AG04450 (cell line): ENCODE results near the gene TNFRSF1A. TPM values are rescaled to one million over a fixed set of nuclear protein-coding genes. Genes with fewer than 3 reads are reported as not detected.

ENCODE experiments used
- CTCF ChIA-PET: fragments of 300-600, 350-600 bp; formaldehyde crosslinking; extraction: SDS; loops from one replicate; lab custom pipeline; 2022; ENCODE audit warnings: antibody characterized with exemption, inconsistent platforms; lab: Charles Lee
- POLR2A ChIA-PET: fragments of 350-600 bp; formaldehyde crosslinking; extraction: SDS; loops from one replicate; lab custom pipeline; 2021; ENCODE audit warnings: antibody characterized with exemption, inconsistent platforms; lab: Yijun Ruan, JAX
- DNase-seq: peaks from one replicate; pipeline ENCODE4 v3.0.0-alpha.2; 2011; ENCODE audit warnings: low read depth, low spot score
- H3K27ac ChIP-seq: one replicate; pipeline ENCODE4 v1.5.1; 2012; ENCODE audit warnings: low read depth, low read length, control low read depth
- H3K27me3 ChIP-seq: one replicate; pipeline ENCODE4 v1.6.0; 2012; ENCODE audit warnings: low read length; ENCODE audit not compliant: control insufficient read depth, insufficient read depth
- H3K4me3 ChIP-seq: 2 replicates; pipeline ENCODE4 v1.5.1; 2011; ENCODE audit warnings: mild to moderate bottlenecking, low read depth, low read length, control low read depth
- H3K9me3 ChIP-seq: 2 replicates; pipeline ENCODE4 v1.5.1; 2012; ENCODE audit warnings: low read length; ENCODE audit not compliant: control insufficient read depth, insufficient read depth
- CTCF ChIP-seq: IDR thresholded peaks from 2 replicates; pipeline ENCODE4 v1.5.1; 2011; ENCODE audit warnings: low read depth, low read length, control low read depth, inconsistent platforms
- polyA plus RNA-seq: library from polyadenylated mRNA; depleted of rRNA; stranded (reverse); fragments of >200 nt; gene quantifications from 2 replicates; pipeline ENCODE4 v1.2.3, GENCODE V29; 2011

TNFRSF1A gene
- polyA plus RNA-seq, 1 experiment, result 231 TPM

- H3K27ac ChIP-seq, result no peak overlapping the region
- POLR2A ChIA-PET, result interaction anchor here (1.0 kb wide), 1 partner anchor 25 kb away, joined by 3 read pairs; the partner anchor contains the start of gene TNFRSF1A
- TF ChIP-seq CTCF, result no peak
- no peaks in the 10 kb centered on the region; the same call in 1 of the 2 replicates for H3K9me3 ChIP-seq
- CTCF ChIA-PET, result no interaction called here
- DNase-seq, result no peak
- H3K27me3 ChIP-seq, result no peaks in the 10 kb centered on the region
- no peak overlapping the region for H3K4me3 ChIP-seq
These were observed 24.8 kb downstream of the TNFRSF1A start for GRCh38 chr12:6316921-6317692.

- H3K27ac ChIP-seq, result no peak overlapping the region
- DNase-seq, result no peak
- H3K9me3 ChIP-seq, result no peaks in the 10 kb centered on the region; the same call in 1 of the 2 replicates
- POLR2A ChIA-PET, result no interaction called here
- CTCF ChIA-PET, result interaction anchor here (1.1 kb wide), 1 partner anchor 327 kb away, joined by 5 read pairs; no protein-coding TSS in a partner anchor
- no peak for TF ChIP-seq CTCF
- H3K27me3 ChIP-seq, result no peaks in the 10 kb centered on the region
- no peak overlapping the region for H3K4me3 ChIP-seq
These were observed 25.9 kb downstream of the TNFRSF1A start for GRCh38 chr12:6315704-6316597.

GRCh38 chr12:6315184-6315583, 26.7 kb downstream of the TNFRSF1A start:
- CTCF ChIA-PET, result interaction anchor here (0.6 to 1.1 kb wide), 2 partner anchors 224 to 327 kb away, joined by 3 to 5 read pairs; no protein-coding TSS in a partner anchor
- H3K4me3 ChIP-seq, result no peak overlapping the region
- no peak for TF ChIP-seq CTCF
- peaks cover 3% of the 10 kb centered on the region for H3K27me3 ChIP-seq
- H3K27ac ChIP-seq, result no peak overlapping the region
- DNase-seq, result no peak
- H3K9me3 ChIP-seq, result no peaks in the 10 kb centered on the region; the same call in 1 of the 2 replicates
- POLR2A ChIA-PET, result no interaction called here

GRCh38 chr12:6314776-6315175, 27.1 kb downstream of the TNFRSF1A start:
- TF ChIP-seq CTCF, result no peak
- Histone ChIP-seq H3K27me3 (peaks cover 6% of the 10 kb centered on the region), H3K27ac (no peak overlapping the region), H3K9me3 (no peaks in the 10 kb centered on the region; the same call in 1 of the 2 replicates), H3K4me3 (no peak overlapping the region)
- ChIA-PET CTCF (interaction anchor here (0.6 to 1.1 kb wide), 2 partner anchors 225 to 326 kb away, joined by 3 to 5 read pairs; no protein-coding TSS in a partner anchor), POLR2A (no interaction called here)
- DNase-seq, result no peak
